ENCODE results near the gene CDK5RAP2. TPM values are rescaled to one million over a fixed set of nuclear protein-coding genes. Genes with fewer than 3 reads are reported as not detected.

Gene CDK5RAP2
- total and polyA plus RNA-seq, 10 of the 15 experiments (the other 5 are each of a cell fraction or from before 2014, with no cell fraction given): 16.2 to 53.5 (median 34.5) TPM

DNA sequence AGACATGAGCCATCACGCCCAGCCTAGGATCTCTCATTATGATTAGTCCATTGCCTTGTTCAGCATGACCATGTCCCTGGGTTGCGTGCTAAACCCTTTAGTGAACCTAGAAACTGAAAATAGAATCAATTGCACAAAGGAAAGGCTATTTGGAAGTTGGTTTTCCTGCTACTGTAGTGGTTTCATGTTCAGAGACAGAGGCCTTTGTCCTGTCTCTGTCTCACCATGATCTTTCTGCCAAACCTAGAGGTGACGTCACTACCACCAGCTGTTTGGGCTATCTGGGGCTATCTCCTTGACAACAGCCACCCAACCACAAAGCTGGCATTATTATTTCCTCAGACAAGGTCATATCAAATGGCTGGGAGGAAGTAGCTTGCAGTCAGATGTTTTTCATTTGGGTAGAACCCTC lies 4.0 kb upstream of the CDK5RAP2 start (continued):
- no peak for TF ChIP-seq STAT3 (IDR thresholded peaks at IDR 0.05; ENCODE audit: low read depth, low read length)
- peak; percentile 78 for TF ChIP-seq IKZF1 (conservative IDR thresholded peaks at IDR 0.05)
- TF ChIP-seq, protein P1, sequence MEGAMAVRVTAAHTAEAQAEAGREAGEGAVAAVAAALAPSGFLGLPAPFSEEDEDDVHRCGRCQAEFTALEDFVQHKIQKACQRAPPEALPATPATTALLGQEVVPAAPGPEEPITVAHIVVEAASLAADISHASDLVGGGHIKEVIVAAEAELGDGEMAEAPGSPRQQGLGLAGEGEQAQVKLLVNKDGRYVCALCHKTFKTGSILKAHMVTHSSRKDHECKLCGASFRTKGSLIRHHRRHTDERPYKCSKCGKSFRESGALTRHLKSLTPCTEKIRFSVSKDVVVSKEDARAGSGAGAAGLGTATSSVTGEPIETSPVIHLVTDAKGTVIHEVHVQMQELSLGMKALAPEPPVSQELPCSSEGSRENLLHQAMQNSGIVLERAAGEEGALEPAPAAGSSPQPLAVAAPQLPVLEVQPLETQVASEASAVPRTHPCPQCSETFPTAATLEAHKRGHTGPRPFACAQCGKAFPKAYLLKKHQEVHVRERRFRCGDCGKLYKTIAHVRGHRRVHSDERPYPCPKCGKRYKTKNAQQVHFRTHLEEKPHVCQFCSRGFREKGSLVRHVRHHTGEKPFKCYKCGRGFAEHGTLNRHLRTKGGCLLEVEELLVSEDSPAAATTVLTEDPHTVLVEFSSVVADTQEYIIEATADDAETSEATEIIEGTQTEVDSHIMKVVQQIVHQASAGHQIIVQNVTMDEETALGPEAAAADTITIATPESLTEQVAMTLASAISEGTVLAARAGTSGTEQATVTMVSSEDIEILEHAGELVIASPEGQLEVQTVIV (IDR thresholded peaks at IDR 0.05; ENCODE audit: borderline replicate concordance, partially characterized antibody): no peak
- 0 out of 2 replicates have a peak, but pooled peaks have one; percentile 36 for TF ChIP-seq CREB1 (IDR thresholded peaks at IDR 0.05; ENCODE audit: low read depth)
- TF ChIP-seq ATF7 (IDR thresholded peaks at IDR 0.05; ENCODE audit: low read depth): peak; percentile 98
- no peak for TF ChIP-seq TAF1 (IDR thresholded peaks at IDR 0.05; ENCODE audit: borderline replicate concordance, low read depth, low read length)
- TF ChIP-seq ZNF622 (IDR thresholded peaks at IDR 0.05): no peak
- TF ChIP-seq NFYB (IDR thresholded peaks at IDR 0.05; ENCODE audit: insufficient read depth, low read depth, low read length): no peak
- no peak for TF ChIP-seq ZSCAN29 (IDR thresholded peaks at IDR 0.05)
- peak; percentile 59; the same call in 1 of the 2 replicates for TF ChIP-seq RUNX3 (IDR thresholded peaks at IDR 0.05; ENCODE audit: low read length)
- no peak for TF ChIP-seq SMAD1 (IDR thresholded peaks at IDR 0.05; ENCODE audit: low read depth, partially characterized antibody)
- TF ChIP-seq NBN (IDR thresholded peaks at IDR 0.05): peak; percentile 81; the same call in 1 of the 2 replicates
- no peak for TF ChIP-seq SRF (IDR thresholded peaks at IDR 0.05; ENCODE audit: low read depth in 2 of 2, low read length in 2 of 2)
- TF ChIP-seq, protein P2, sequence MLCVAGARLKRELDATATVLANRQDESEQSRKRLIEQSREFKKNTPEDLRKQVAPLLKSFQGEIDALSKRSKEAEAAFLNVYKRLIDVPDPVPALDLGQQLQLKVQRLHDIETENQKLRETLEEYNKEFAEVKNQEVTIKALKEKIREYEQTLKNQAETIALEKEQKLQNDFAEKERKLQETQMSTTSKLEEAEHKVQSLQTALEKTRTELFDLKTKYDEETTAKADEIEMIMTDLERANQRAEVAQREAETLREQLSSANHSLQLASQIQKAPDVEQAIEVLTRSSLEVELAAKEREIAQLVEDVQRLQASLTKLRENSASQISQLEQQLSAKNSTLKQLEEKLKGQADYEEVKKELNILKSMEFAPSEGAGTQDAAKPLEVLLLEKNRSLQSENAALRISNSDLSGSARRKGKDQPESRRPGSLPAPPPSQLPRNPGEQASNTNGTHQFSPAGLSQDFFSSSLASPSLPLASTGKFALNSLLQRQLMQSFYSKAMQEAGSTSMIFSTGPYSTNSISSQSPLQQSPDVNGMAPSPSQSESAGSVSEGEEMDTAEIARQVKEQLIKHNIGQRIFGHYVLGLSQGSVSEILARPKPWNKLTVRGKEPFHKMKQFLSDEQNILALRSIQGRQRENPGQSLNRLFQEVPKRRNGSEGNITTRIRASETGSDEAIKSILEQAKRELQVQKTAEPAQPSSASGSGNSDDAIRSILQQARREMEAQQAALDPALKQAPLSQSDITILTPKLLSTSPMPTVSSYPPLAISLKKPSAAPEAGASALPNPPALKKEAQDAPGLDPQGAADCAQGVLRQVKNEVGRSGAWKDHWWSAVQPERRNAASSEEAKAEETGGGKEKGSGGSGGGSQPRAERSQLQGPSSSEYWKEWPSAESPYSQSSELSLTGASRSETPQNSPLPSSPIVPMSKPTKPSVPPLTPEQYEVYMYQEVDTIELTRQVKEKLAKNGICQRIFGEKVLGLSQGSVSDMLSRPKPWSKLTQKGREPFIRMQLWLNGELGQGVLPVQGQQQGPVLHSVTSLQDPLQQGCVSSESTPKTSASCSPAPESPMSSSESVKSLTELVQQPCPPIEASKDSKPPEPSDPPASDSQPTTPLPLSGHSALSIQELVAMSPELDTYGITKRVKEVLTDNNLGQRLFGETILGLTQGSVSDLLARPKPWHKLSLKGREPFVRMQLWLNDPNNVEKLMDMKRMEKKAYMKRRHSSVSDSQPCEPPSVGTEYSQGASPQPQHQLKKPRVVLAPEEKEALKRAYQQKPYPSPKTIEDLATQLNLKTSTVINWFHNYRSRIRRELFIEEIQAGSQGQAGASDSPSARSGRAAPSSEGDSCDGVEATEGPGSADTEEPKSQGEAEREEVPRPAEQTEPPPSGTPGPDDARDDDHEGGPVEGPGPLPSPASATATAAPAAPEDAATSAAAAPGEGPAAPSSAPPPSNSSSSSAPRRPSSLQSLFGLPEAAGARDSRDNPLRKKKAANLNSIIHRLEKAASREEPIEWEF (IDR thresholded peaks at IDR 0.05; ENCODE audit: insufficient replicate concordance, low read depth, low read length): no peak
- peak; percentile 70 for TF ChIP-seq JUNB (IDR thresholded peaks at IDR 0.05)
- 0 out of 4 replicates have a peak, but pooled peaks of 1 of the 2 experiments have one; percentile 7 for TF ChIP-seq BHLHE40 (IDR thresholded peaks at IDR 0.05; ENCODE audit: borderline replicate concordance in 1 of 2, low read depth in 2 of 2, low read length in 1 of 2)
- TF ChIP-seq, protein P3, sequence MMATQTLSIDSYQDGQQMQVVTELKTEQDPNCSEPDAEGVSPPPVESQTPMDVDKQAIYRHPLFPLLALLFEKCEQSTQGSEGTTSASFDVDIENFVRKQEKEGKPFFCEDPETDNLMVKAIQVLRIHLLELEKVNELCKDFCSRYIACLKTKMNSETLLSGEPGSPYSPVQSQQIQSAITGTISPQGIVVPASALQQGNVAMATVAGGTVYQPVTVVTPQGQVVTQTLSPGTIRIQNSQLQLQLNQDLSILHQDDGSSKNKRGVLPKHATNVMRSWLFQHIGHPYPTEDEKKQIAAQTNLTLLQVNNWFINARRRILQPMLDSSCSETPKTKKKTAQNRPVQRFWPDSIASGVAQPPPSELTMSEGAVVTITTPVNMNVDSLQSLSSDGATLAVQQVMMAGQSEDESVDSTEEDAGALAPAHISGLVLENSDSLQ (IDR thresholded peaks at IDR 0.05): 0 out of 2 replicates have a peak, but pooled peaks have one; percentile 3
- TF ChIP-seq NR2F1 (conservative IDR thresholded peaks at IDR 0.05): peak; percentile 50; the same call in 1 of the 2 replicates
- TF ChIP-seq, protein P4, sequence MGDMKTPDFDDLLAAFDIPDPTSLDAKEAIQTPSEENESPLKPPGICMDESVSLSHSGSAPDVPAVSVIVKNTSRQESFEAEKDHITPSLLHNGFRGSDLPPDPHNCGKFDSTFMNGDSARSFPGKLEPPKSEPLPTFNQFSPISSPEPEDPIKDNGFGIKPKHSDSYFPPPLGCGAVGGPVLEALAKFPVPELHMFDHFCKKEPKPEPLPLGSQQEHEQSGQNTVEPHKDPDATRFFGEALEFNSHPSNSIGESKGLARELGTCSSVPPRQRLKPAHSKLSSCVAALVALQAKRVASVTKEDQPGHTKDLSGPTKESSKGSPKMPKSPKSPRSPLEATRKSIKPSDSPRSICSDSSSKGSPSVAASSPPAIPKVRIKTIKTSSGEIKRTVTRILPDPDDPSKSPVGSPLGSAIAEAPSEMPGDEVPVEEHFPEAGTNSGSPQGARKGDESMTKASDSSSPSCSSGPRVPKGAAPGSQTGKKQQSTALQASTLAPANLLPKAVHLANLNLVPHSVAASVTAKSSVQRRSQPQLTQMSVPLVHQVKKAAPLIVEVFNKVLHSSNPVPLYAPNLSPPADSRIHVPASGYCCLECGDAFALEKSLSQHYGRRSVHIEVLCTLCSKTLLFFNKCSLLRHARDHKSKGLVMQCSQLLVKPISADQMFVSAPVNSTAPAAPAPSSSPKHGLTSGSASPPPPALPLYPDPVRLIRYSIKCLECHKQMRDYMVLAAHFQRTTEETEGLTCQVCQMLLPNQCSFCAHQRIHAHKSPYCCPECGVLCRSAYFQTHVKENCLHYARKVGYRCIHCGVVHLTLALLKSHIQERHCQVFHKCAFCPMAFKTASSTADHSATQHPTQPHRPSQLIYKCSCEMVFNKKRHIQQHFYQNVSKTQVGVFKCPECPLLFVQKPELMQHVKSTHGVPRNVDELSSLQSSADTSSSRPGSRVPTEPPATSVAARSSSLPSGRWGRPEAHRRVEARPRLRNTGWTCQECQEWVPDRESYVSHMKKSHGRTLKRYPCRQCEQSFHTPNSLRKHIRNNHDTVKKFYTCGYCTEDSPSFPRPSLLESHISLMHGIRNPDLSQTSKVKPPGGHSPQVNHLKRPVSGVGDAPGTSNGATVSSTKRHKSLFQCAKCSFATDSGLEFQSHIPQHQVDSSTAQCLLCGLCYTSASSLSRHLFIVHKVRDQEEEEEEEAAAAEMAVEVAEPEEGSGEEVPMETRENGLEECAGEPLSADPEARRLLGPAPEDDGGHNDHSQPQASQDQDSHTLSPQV (IDR thresholded peaks at IDR 0.05): no peak
